ENCODE results near the gene APOBEC3A.
"Not testable (repeated sequence)": the region's sequence is repeated elsewhere in the genome, so short reads cannot be mapped to it uniquely, and the experiment has no call there.

Gene APOBEC3A

DNA sequence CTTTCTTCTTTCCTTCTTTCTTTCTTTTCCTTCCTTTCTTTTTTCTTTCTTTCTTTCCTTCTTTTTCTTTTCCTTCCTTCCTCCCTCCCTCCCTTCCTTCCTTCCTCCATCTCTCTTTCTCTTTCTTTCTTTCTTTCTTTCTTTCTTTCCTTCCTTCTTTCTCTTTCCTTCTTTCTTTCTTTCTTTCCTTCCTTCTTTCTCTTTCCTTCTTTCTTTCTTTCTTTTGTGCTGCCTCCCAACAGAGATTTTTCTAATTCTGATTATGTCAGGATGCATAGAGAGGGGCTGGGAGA, 1.2 kb downstream of the APOBEC3A start:
- not testable (repeated sequence) for DNase-seq (ENCODE audit: low read depth in 2 of 2)

DNA sequence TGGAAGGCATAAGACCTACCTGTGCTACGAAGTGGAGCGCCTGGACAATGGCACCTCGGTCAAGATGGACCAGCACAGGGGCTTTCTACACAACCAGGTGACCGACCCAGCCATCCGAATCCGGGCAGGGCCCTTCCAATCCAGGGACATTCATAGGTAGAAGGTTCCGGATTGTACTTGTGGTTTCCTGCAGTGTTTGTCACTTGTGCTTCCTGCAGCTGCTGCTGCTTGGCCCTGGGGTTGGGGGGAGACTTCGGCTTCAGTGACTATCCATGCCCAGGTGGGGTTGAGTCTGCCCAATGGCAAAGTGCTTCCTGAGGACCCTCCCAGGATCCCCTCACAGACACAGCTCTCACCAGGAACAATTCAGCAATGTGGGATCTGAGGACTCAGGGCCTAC, 2.2 kb downstream of the APOBEC3A start:
- no peak for DNase-seq (ENCODE audit: low read depth in 2 of 2)

DNA sequence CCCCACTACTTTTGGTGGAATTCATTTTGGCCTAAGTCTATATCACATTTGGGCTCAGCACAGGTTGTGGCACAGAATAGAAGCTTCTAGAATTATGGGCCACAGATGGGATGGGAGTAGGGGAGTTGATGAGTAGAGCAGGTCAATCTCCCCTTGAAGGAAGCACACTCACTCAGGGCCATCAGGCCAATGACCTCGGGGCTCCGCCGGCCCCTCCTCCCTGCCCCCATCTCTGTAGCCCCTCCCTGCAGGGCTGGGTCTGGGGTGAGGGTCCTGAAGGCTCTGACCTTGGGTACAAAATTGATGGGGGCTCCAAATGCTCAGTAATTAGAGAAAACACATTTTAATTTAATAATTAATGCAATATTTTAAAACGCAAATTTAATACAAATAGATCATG, 3.3 kb downstream of the APOBEC3A start:
- DNase-seq (ENCODE audit: low read depth in 2 of 2), result not testable (repeated sequence)

DNA sequence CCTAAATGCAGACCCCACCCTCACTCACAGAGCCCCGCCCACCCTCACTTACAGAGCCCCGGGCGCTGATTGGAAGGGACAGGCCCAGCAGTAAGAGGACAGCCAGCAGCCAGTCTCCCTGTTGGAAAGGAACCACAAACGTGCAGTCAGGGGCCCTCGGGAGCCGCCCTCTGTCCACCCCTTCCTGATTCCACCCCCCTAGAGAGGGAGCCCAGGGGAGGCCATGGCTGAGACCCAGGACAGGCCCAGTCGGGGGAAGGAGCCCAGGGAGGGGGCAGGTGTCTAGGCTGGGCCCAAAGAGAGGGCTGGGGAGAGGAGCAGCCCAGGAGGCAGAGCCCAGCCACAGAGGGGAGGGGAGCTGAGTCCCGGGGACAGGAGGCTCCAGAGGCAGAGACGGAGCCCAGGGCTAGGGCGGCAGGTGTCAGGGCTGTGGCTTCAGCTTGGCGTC, 5.9 kb downstream of the APOBEC3A start:
- not testable (repeated sequence) for DNase-seq (ENCODE audit: low read depth in 2 of 2)

GRCh38 chr22:38963872-38964271, 6.5 kb downstream of the APOBEC3A start:
- DNase-seq (ENCODE audit: low read depth in 2 of 2), result no peak

GRCh38 chr22:38964306-38964705, 6.9 kb downstream of the APOBEC3A start:
- no peak for DNase-seq (ENCODE audit: low read depth in 2 of 2)

- DNase-seq (ENCODE audit: low read depth in 2 of 2), result no peak
Observed at GRCh38 chr22:38964989-38965388, 7.6 kb downstream of the APOBEC3A start.

GRCh38 chr22:38965614-38966379, 8.4 kb downstream of the APOBEC3A start:
- DNase-seq (ENCODE audit: low read depth in 2 of 2), result no peak

DNA sequence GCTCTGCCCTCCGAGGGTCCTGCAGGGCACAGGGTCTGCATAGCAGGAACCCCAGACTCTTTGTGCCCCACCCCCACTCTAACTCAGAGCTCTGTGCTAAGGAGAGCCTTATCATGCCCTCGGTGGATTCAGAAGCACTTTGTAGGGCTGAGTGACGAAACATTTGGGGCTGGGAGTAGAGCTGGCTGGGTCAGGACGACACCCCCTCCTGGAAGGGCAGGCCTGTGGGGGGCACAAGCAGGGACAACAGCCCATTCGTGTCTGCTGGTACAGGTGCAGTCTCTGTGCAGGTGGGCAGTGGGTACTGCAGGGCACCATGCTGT, 8.9 kb downstream of the APOBEC3A start:
- no peak for DNase-seq (ENCODE audit: low read depth in 2 of 2)

- DNase-seq (ENCODE audit: low read depth in 2 of 2), result no peak
Observed at GRCh38 chr22:38966942-38967341, 9.5 kb downstream of the APOBEC3A start.

- no peak for DNase-seq (ENCODE audit: low read depth in 2 of 2)
Observed at GRCh38 chr22:38967451-38968450, 10.3 kb downstream of the APOBEC3A start.

GRCh38 chr22:38968801-38969200, 11.4 kb downstream of the APOBEC3A start:
- DNase-seq (ENCODE audit: low read depth in 2 of 2), result no peak

DNA sequence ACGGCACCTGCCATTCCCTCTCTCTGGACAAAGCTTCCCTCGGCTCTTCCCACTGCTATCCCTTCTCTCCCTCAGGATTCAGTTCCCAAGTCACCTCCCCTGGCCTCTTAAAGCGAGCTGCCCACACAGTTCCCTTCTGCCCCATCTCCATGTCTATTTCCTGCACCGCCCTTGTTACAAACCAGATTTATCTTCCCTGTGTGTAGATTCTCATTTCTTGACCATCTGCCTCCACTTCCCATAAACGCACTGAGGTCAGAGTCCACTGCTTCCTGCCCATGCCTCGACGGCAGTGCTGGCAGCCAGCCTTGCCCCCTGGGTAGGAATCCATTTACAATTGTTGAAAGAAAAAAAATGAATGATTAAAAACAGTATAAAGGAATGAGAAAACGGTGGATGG, 13.1 kb downstream of the APOBEC3A start:
- DNase-seq (ENCODE audit: low read depth in 2 of 2), result no peak

GRCh38 chr22:38971202-38971601, 13.8 kb downstream of the APOBEC3A start:
- DNase-seq (ENCODE audit: low read depth in 2 of 2), result no peak

DNA sequence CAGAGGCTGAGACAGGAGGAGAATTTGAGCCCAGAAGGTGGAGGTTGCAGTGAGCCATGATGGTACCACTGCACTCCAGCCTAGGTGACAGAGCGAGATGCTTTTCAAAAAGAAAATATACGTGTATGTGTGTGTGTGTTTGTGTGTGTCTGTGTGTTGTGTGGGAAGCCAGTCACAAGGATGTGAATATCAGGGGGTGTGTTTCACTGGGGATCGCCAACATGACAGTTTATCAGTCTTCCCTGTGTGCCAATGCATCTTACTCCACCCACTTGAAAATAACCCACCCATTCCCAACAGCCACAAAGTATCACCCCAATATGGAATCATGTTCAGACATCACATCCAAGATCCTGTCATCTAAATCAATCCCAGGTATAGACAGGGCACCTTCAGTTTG, 14.4 kb downstream of the APOBEC3A start:
- no peak for DNase-seq (ENCODE audit: low read depth in 2 of 2)

GRCh38 chr22:38972558-38972957, 15.1 kb downstream of the APOBEC3A start:
- DNase-seq (ENCODE audit: low read depth in 2 of 2), result no peak

- peak in 1 of 2 donors; percentile 33 for DNase-seq (ENCODE audit: low read depth in 2 of 2)
Observed at GRCh38 chr22:38973289-38974169, 16.1 kb downstream of the APOBEC3A start.

GRCh38 chr22:38974170-38974825, 16.9 kb downstream of the APOBEC3A start:
- DNase-seq (ENCODE audit: low read depth in 2 of 2), result no peak

- DNase-seq (ENCODE audit: low read depth in 2 of 2), result no peak
Observed at GRCh38 chr22:38974826-38975175, 17.4 kb downstream of the APOBEC3A start.

GRCh38 chr22:38977289-38977688, 19.9 kb downstream of the APOBEC3A start:
- DNase-seq (ENCODE audit: low read depth in 2 of 2), result not testable (repeated sequence)

DNA sequence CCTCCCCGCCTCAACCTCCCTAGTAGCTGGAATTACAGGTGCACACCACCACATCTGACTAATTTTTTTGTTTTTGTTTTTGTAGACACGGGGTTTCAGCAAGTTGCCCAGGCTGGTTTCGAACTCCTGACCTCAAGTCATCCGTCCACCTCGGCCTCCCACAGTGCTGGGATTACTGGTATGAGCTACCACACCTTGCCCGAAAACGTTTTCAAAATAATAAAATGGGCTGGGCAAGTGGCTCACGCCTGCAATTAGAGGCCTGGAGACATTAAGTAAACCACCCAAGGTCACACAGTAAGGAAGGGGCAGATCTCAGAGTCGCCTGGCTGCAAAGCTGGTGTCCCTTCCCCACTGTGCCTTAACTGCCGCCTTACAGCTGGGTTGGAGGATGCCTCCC, 23.2 kb downstream of the APOBEC3A start:
- DNase-seq (ENCODE audit: low read depth in 2 of 2), result not testable (repeated sequence)
